ENCODE data around the gene VARS1.
A peak's percentile ranks its signal among the peaks of the same experiment; 100 is the strongest.
"Not testable (repeated sequence)": the region's sequence is repeated elsewhere in the genome, so short reads cannot be mapped to it uniquely, and the experiment has no call there.

Gene VARS1

DNA sequence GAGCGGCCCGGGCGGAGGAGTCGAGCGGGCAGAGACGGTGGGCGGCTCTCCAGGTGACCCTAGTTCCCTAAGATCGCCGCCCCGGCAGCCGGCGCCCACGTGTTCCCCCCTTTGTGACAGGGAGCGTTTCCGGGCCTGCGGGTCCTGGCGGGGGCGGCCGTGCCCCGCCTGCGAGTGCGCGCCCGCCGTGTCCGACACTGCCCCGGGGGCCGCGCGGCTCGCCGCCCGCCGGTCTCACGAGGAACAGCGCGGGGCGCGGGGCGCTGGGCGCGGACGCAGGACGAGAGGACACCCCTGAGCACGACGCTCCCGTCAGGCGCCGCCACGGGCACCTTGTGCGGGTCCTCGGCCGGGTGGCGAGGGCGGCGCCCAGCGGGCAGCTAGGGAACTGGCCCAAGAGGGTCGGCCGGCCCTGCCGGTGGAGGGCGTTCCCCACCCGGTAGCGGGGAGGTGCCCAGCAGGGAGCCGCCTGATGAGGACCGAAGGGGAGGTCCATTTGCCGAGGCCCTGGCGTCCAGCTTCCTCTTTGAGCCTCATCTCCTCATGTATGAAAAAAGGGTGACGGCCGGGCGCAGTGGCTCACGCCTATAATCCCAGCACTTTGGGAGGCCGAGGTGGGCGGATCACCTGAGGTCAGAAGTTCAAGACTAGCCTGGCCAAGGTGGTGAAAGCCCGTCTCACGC, at the start of gene VARS1:
Gene VARS1, minus strand, starts transcription at position 137 of the 683 bp plus-strand sequence. CDS start 535 bp downstream, outside the sequence.
- TF ChIP-seq, protein P1, sequence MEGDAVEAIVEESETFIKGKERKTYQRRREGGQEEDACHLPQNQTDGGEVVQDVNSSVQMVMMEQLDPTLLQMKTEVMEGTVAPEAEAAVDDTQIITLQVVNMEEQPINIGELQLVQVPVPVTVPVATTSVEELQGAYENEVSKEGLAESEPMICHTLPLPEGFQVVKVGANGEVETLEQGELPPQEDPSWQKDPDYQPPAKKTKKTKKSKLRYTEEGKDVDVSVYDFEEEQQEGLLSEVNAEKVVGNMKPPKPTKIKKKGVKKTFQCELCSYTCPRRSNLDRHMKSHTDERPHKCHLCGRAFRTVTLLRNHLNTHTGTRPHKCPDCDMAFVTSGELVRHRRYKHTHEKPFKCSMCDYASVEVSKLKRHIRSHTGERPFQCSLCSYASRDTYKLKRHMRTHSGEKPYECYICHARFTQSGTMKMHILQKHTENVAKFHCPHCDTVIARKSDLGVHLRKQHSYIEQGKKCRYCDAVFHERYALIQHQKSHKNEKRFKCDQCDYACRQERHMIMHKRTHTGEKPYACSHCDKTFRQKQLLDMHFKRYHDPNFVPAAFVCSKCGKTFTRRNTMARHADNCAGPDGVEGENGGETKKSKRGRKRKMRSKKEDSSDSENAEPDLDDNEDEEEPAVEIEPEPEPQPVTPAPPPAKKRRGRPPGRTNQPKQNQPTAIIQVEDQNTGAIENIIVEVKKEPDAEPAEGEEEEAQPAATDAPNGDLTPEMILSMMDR (IDR thresholded peaks at IDR 0.05; ENCODE audit: insufficient read depth, low read length, missing control alignments) = peak; percentile 97
- peak within 1 kb of the TSS; percentile 68 for H3K4me3 ChIP-seq (ENCODE audit: low read depth, low read length)
- POLR2A ChIA-PET = interaction anchor here (1.0 to 2.4 kb wide), 10 partner anchors 9 to 93 kb away, joined by 3 to 17 read pairs (median 6); partner anchors contain the start of genes ABHD16A, CLIC1, DDAH2 and HSPA1A
- no peak for DNase-seq (ENCODE audit: low read depth, low spot score)
- CTCF ChIA-PET = interaction anchor here (0.8 to 5.3 kb wide), 18 partner anchors 9 to 115 kb away, joined by 3 to 57 read pairs (median 4); partner anchors contain the start of genes HSPA1B, LSM2, LY6G5C and VWA7

DNA sequence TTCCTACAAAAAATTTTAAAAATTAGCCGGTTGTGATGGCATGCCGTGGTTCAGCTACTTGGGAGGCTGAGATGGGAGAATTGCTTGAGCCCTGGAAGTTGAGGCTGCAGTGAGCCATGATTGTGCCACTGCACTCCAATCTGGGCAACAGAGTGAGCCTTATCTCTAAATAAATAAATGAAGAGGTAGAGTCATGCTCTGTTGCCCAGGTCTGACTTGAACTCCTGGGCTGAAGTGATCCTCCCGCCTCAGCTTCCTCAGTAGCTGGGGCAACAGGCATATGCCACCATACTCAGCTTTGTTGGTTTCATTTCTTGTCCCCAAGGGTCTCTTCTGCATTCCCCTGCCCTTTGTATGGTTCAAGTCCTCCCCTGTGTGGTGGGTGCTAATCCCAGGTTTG, 49.0 kb upstream of the VARS1 start:
- ChIA-PET CTCF (interaction anchor here (1.1 to 2.0 kb wide), 2 partner anchors 8 to 14 kb away, joined by 3 to 5 read pairs; no protein-coding TSS in a partner anchor), POLR2A (interaction anchor here (0.9 to 1.6 kb wide), 3 partner anchors 8 to 18 kb away, joined by 3 to 9 read pairs (median 5); partner anchors contain the start of gene NEU1)
- no peak for DNase-seq (ENCODE audit: low read depth, low spot score)
- no peak overlapping the region for H3K4me3 ChIP-seq (ENCODE audit: low read depth, low read length)
- TF ChIP-seq, protein P1 (IDR thresholded peaks at IDR 0.05; ENCODE audit: insufficient read depth, low read length, missing control alignments) = no peak

DNA sequence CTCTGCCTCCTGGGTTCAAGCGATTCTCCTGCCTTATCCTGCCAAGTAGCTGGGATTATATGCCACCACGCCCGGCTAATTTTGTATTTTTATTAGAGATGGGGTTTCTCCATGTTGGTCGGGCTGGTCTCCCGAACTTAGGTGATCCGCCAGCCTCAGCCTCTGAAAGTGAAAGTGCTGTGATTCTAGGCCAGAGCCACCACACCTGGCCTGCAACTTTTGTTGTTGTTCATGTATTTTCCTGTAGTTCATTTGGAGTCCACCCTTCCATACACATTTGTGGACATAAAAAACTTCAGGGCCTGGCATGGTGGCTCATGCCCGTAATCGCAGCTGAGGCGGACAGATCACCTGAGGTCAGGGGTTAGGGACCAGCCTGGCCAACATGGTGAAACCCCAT, 46.5 kb upstream of the VARS1 start:
- POLR2A ChIA-PET = interaction anchor here (1.4 kb wide), 1 partner anchor 15 kb away, joined by 6 read pairs; the partner anchor contains the start of gene HSPA1B
- no peak for DNase-seq (ENCODE audit: low read depth, low spot score)
- TF ChIP-seq, protein P1 (IDR thresholded peaks at IDR 0.05; ENCODE audit: insufficient read depth, low read length, missing control alignments) = no peak
- H3K4me3 ChIP-seq (ENCODE audit: low read depth, low read length) = no peak overlapping the region
- CTCF ChIA-PET = interaction anchor here (1.1 kb wide), 1 partner anchor 12 kb away, joined by 3 read pairs; no protein-coding TSS in a partner anchor

DNA sequence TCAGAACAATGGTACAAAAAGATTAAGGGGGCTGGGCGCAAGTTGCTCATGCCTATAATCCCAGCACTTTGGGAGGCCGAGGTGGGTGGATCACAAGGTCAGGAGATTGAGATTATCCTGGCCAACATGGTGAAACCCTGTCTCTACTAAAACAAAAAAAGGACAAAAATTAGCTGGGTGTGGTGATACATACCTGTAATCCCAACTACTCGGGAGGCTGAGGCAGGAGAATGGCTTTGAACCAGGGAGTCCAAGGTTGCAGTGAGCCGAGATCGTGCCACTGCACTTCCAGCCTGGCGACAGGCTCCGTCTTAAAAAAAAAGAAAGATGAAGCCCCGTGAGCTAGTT, 44.2 kb upstream of the VARS1 start:
- not testable (repeated sequence) for DNase-seq (ENCODE audit: low read depth, low spot score); H3K4me3 ChIP-seq (ENCODE audit: low read depth, low read length)
- POLR2A ChIA-PET = interaction anchor here (0.6 to 3.1 kb wide), 3 partner anchors 12 to 110 kb away, joined by 3 to 11 read pairs (median 10); partner anchors contain the start of genes DDAH2, HSPA1B and NEU1
- CTCF ChIA-PET = interaction anchor here (1.1 to 2.9 kb wide), 7 partner anchors 10 to 279 kb away, joined by 3 to 8 read pairs (median 3); partner anchors contain the start of gene LY6G5C

DNA sequence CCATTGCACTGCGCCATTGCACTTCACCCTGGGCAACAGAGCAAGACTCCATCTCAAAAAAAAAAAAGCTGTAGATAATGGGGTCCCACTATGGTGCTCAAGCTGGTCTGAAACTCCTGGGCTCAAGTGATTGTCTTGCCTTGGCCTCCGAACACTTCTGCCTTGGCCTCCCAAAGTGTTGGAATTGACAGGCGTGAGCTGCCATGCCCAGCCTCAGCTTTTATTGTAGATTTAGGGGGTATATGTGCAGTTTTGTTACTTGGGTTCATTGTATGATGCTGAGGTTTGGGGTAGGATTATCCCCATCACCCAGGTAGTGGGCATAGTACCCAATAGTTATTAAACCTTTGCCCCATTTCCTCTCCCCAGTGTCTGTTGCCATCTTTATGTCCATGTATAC, 43.4 kb upstream of the VARS1 start:
- CTCF ChIA-PET = interaction anchor here (1.1 to 2.9 kb wide), 11 partner anchors 8 to 280 kb away, joined by 3 to 8 read pairs (median 3); partner anchors contain the start of genes LSM2 and LY6G5C
- TF ChIP-seq, protein P1 (IDR thresholded peaks at IDR 0.05; ENCODE audit: insufficient read depth, low read length, missing control alignments) = no peak
- POLR2A ChIA-PET = interaction anchor here (0.6 to 3.1 kb wide), 5 partner anchors 9 to 109 kb away, joined by 3 to 11 read pairs (median 6); partner anchors contain the start of genes DDAH2, HSPA1B and NEU1
- DNase-seq (ENCODE audit: low read depth, low spot score) = no peak
- 0 out of 2 replicates have a peak overlapping the region, but pooled peaks have one; percentile 1 for H3K4me3 ChIP-seq (ENCODE audit: low read depth, low read length)

DNA sequence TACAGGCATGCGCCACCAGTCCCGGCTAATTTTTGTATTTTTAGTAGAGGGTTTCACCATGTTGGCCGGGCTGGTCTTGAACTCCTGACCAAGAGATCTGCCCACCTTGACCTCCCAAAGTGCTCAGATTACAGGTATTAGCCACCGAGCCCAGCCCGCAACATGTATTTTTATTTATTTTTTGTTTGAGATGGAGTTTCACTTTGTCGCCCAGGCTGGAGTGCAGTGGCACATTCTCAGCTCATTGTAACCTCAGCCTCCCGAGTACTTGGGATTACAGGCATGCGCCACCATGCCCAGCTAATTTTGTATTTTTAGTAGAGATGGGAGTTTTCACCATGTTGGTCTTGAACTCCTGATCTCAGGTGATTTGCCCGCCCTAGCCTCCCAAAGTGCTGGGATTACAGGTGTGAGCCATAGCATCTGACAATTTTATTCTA, 42.6 kb upstream of the VARS1 start:
- ChIA-PET CTCF (interaction anchor here (1.1 to 2.9 kb wide), 6 partner anchors 8 to 158 kb away, joined by 3 to 8 read pairs (median 5); partner anchors contain the start of genes LSM2 and LY6G5C), POLR2A (interaction anchor here (0.6 to 3.1 kb wide), 5 partner anchors 8 to 109 kb away, joined by 3 to 11 read pairs (median 6); partner anchors contain the start of genes DDAH2 and NEU1)
- peak overlapping the region; percentile 93 for H3K4me3 ChIP-seq (ENCODE audit: low read depth, low read length)
- DNase-seq (ENCODE audit: low read depth, low spot score) = not testable (repeated sequence)
